ENCODE results near the gene BMPR1B.

- no peak for TF ChIP-seq CTCF (IDR thresholded peaks at IDR 0.05)
- TF ChIP-seq POLR2A (IDR thresholded peaks at IDR 0.05): no peak
- no peak for TF ChIP-seq POLR2AphosphoS5 (IDR thresholded peaks at IDR 0.05)
Measured at GRCh38 chr4:95087657-95088455, 330.1 kb downstream of the BMPR1B start.

Measured in gastroesophageal sphincter (tissue), 3 donors.